NCI-H446 (cell line): Measurements from ENCODE around the gene TSPEAR.
"Not testable (repeated sequence)": the region's sequence is repeated elsewhere in the genome, so short reads cannot be mapped to it uniquely, and the experiment has no call there.

Experiments used
- DNase-seq, 2 experiments: peaks; one replicate each; lab custom pipeline; 2025; lab: John Stamatoyannopoulos, UW

Gene TSPEAR

GRCh38 chr21:44627181-44627822 lies 84.1 kb downstream of the TSPEAR start:
- not testable (repeated sequence) for DNase-seq

- no peak for DNase-seq
Measured at GRCh38 chr21:44626673-44627143, 84.7 kb downstream of the TSPEAR start, which contains the start of gene KRTAP10-9. Gene KRTAP10-9, plus strand, starts transcription at chr21:44627093. Its CDS starts 79 bp downstream, at chr21:44627172.

- no peak for DNase-seq
Measured at GRCh38 chr21:44626262-44626661, 85.1 kb downstream of the TSPEAR start.

DNA sequence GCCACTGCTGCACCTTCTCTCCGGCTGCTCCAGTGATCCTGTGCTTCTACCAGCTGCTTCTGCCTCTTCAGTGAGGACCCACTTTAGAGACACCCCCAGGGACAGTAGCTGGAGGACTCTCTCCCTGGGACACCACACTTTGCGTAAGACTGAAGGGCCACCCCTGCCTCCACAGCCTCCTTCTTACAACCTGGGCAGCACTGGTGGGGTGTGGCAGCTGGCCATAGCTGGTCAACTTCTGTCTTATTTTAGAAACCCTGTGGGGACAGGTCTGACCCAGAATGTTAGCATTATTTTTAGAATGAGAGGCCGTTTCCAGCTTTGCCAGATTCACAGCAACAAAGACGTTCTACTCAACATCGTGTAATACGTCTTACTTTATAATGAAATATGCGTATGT lies 85.6 kb downstream of the TSPEAR start:
- no peak for DNase-seq

GRCh38 chr21:44623575-44623974 lies 87.8 kb downstream of the TSPEAR start:
- DNase-seq = no peak

DNA sequence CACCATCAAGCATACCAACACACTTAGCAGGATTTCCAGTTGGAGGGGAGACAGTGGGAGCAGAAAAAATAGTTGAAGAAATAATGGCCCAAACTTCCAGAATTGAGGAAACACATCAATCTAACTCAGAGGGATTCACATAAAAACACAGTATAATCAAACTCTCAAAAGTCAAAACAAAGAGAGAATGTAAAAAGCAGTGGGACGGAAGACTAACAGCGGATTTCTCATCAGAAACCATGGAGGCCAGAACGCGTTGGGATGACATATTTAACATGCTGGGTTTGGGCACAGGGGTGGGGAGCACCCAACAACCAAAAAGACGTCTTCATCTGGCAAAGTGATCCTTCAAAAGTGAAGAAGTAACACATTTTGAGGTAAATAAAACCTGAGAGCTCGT lies 91.5 kb downstream of the TSPEAR start:
- DNase-seq = no peak

GRCh38 chr21:44618909-44619308 lies 92.5 kb downstream of the TSPEAR start:
- no peak for DNase-seq

- no peak for DNase-seq
Measured at GRCh38 chr21:44618504-44618903, 92.9 kb downstream of the TSPEAR start.

DNA sequence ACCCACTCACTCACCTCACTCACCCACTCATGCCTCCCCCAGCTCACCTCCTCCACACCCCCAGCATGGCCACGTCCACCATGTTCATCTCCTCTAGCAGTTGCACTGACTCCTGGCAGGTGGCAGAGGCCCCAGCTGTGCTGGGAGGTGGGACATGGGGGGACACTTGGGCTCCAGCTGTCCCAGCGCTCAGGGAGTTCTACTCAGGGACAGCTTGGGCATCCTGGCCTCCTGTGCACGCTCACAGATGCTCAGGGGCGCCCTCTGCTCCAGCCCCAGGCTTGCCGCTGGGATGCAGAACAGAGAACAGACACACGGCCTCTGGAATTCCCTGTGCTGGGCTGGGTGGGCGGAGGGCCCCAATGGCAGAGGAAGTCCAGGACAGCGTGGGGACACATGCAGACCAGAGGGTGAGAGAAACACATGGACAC lies 94.3 kb downstream of the TSPEAR start:
- DNase-seq = no peak

DNA sequence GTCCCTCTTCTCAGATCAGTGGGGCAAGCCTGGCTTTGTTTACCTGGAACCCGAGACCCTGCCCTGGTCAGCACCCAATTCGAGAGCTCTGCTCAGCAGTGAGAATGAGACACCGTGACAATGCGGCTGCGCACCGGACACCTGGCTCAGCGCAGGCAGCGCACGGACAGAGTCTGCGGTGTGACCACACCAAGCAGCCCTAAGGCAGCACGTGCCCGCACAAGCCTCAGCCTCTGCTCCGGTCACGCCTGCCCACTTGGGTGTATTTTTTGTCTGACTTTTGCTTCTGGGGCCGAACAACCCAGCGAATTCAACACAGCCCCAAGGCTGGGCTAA lies 94.8 kb downstream of the TSPEAR start:
- no peak for DNase-seq

DNA sequence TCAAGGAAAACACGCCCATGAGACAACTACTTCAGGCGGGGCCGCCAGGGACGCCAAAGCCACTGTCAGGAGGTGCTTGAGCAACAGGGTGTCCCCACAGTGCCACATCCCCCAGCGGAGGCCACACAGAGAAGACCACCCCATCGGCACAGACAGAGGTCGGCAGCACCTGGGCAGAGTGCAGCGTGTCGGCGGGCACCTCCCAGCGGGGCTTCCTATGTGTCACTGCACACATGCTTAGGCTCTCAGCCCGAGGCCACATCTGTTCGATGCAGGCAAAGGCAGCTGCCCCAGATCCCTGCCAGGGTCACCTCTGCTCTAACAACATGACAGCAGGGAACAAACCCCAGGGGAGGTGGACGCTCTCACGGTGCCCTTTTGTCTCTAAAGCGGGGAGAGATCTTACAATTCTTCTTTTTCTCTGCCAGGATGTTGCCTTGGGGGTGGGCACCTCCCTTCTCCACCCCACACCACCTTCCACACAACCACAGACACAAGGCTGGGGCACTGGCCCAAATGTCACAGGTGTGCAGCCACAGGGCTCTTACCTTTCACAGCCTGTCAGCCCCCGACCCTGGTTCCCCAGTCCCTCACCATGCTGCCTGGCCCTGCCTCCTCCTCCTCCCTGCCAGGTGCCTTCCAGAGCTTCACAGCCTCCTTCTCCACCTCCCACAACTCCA lies 95.3 kb downstream of the TSPEAR start:
- DNase-seq = no peak

DNA sequence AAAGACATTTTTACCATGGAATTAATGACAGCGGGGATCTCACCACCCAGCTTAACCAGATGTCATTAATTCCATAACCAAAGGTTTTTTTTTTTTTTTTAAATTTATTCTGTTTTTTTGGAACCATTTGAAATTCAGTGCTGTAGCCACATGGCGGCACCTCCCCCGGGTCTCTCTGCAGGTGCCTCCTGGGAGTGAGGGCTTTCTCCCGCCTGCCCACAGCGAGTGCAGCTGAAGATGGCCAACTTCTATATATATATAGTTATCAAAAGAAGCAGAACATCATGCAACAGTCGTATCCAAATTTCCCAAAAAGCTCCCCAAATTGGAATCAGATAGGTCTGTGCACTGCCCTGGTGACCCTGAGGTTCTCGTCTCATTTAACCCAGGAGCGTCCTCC lies 95.9 kb downstream of the TSPEAR start:
- no peak for DNase-seq

DNA sequence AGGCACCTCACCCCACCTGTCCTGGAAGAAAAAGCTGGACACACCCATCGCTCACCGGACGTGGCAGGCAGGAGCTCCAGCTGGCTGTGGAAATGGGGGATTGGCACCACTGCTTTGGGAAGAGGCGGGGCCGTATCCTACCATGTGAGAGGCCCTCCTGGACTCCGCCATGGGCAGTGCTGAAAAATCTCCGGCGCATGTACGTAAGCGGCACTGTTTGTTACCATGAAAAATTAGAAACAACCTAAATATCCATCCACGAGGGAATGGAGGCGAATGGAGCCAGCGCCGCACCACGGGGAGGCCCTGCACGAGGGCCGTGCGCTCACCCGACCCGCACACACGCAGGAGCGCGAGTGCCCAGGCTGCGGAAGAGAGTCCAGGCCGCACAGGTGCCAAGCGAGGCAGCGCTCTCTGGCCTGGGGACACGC lies 96.4 kb downstream of the TSPEAR start:
- DNase-seq = no peak

DNA sequence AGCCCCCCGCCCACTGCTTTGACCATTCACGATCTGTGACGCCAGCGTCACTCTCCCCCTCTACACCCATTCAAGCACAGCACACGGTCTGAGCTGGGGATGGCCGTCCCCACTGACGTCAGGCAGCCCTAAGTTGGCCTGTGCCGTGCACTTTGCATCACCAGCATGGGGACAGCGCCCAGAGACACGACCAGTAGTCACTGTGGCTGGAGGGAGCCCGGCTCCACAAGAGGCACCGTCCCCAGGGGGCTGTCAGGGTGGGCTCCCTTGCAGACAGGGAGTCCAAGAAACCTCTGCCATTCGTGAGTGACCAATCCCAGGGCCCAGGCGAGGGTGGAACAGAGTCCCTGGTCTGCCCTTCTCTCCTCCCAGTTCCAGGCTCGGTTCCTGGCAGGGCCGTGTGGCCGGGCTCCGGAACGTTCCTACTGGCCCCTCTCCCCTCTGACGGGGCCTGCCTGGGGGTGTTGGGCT lies 97.2 kb downstream of the TSPEAR start:
- DNase-seq = no peak

GRCh38 chr21:44613386-44614155 lies 97.8 kb downstream of the TSPEAR start:
- DNase-seq = no peak

DNA sequence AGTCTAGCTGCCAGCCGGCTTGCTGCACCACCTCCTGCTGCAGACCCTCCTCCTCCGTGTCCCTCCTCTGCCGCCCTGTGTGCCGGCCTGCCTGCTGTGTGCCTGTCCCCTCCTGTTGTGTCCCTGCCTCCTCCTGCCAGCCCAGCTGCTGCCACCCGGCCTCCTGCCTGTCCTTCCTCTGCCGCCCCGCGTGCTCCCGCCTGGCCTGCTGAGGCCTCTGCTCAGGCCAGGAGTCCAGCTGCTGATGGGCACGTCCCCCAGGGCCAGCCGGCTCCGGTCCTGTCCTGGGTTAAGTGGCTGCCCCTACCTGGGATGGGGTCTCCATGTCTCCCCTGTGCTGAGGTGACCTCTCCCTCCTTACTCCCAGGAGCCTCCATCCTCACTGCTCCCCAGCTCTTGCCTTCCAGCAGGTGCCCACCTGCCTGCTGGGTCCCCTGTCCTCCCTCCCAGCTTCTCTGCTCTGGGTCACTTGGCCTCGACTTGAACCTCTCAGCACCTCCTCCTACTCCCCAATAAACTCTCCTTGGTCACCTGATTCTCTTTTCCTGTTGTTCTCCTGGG lies 98.6 kb downstream of the TSPEAR start:
- DNase-seq = no peak

- DNase-seq = no peak
Measured at GRCh38 chr21:44612029-44612486, 99.3 kb downstream of the TSPEAR start, which contains the start of gene KRTAP10-8. Gene KRTAP10-8, plus strand, starts transcription at chr21:44612079. Its CDS starts 22 bp downstream, at chr21:44612101.

- DNase-seq = no peak
Measured at GRCh38 chr21:44611551-44611950, 99.8 kb downstream of the TSPEAR start.

DNA sequence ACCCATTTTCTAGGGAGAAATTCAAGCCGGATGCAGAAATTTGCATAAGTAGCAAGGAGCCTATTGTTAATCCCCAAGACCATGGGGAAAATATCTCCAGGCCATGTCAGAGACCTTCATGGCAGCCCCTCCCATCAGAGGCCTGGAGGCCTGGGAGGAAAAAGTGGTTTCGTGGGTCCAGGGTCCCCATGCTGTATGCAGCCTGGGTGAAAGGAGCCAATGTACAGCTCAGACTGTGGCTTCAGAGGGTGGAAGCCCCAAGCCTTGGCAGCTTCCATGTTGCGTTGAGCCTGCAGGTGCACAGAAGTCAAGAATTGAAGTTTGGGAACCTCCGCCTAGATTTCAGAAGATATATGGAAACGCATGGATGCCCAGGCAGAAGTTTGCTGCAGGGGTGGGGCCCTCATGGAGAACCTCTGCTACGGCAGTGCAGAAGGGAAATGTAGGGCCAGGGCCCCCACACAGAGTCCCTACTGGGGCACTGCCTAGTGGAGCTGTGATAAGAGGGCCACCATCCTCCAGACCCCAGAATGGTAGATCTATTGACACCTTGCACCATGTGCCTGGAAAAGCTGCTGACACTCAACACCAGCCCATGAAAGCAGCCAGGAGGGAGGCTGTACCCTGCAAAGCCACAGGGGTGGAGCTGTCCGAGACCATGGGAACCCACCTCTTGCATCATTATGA lies 101.1 kb downstream of the TSPEAR start:
- not testable (repeated sequence) for DNase-seq

DNA sequence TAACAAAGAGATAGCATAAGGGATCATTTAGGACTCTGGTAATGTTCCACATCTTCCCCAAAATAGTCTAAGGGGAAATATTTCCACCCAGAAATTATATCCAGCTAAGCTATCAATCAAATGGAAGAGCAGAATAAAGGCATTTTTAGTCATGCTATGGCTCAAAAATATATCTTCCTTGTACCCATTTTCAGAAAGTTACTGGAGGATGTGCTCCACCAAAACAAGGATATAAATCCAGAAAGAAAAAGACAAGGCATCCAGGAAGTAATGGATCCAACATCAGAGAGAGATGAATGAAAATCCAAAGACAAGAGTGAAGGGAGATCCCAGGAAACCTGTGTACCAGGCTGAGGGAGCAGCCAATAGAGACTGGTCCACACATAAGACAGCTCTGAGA lies 102.2 kb downstream of the TSPEAR start:
- DNase-seq = no peak

DNA sequence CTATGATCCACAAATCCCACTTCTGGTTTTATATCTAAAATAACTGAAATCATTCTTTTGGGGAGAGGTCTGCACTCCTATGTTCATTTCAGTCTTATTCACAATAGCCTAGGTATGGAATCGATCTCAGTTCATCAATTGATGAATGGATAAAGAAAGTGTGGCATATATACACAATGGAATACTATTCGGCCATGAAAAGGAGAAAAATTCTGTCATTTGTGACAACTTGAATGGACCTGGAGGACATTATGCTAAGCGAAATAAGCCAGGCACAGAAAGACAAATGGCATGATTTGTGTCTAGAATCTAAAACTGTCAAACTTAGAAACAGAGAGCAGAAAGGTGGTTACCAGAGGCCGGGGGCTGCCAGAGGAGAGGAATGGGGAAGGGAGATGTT lies 104.9 kb downstream of the TSPEAR start:
- DNase-seq = no peak

GRCh38 chr21:44603911-44604310 lies 107.5 kb downstream of the TSPEAR start:
- DNase-seq = no peak
